ENCODE results near the gene MARCHF6. TPM values are rescaled to one million over a fixed set of nuclear protein-coding genes. Genes with fewer than 3 reads are reported as not detected.

Gene MARCHF6
- total RNA-seq, 1 experiment from 2014 or later: 129 TPM

DNA sequence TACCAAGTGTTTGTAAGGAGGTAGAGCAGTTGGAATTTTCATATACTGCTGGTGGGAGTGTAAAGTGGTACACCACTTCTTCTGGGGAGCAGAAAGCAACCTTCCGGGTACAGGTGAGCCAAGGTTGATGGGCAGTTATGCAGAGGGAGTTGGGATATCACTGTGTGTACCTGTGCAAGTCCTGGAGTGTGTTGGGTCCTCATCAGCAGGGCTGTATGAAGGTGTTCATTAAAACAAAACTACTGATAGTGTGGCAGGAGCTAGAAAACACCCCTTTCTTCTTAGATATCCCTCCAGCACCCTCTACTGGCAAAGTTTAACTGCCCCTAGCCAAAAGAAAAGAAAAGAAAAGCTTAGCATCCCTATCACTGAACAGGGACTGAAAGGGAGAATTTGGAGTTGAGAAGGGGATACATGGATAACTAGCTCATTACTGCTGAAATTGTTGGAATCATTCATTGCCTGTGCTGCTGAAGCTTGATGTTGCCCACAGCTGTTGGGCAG is 10.7 kb downstream of the MARCHF6 start:
- Histone ChIP-seq H3K9me3 (ENCODE audit: low read depth, low read length, poor library complexity, severe bottlenecking) (no peaks in the 10 kb centered on the region), H3K4me1 (ENCODE audit: insufficient read depth, low read length, poor library complexity, severe bottlenecking) (peaks cover 14% of the 10 kb centered on the region), H3K27me3 (replicated peaks; ENCODE audit: insufficient read depth, low read depth, low read length, poor library complexity) (no peaks in the 10 kb centered on the region), H3K36me3 (ENCODE audit: insufficient read depth, low read length, poor library complexity, severe bottlenecking) (no peaks in the 10 kb centered on the region), H3K4me3 (ENCODE audit: low read depth, low read length, poor library complexity, severe bottlenecking) (no peak overlapping the region), H3K27ac (ENCODE audit: low read depth, low read length, poor library complexity, severe bottlenecking) (no peak overlapping the region)
- ChIA-PET POLR2A (ENCODE audit: low non-redundant PET) (no interaction called here), CTCF (no interaction called here)
- no peak for DNase-seq (ENCODE audit: low spot score)
- intact Hi-C loops (cut with micrococcal nuclease; ENCODE audit: unreplicated experiment): no loop called here
- TF ChIP-seq, protein P1, sequence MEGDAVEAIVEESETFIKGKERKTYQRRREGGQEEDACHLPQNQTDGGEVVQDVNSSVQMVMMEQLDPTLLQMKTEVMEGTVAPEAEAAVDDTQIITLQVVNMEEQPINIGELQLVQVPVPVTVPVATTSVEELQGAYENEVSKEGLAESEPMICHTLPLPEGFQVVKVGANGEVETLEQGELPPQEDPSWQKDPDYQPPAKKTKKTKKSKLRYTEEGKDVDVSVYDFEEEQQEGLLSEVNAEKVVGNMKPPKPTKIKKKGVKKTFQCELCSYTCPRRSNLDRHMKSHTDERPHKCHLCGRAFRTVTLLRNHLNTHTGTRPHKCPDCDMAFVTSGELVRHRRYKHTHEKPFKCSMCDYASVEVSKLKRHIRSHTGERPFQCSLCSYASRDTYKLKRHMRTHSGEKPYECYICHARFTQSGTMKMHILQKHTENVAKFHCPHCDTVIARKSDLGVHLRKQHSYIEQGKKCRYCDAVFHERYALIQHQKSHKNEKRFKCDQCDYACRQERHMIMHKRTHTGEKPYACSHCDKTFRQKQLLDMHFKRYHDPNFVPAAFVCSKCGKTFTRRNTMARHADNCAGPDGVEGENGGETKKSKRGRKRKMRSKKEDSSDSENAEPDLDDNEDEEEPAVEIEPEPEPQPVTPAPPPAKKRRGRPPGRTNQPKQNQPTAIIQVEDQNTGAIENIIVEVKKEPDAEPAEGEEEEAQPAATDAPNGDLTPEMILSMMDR (conservative IDR thresholded peaks at IDR 0.05; ENCODE audit: low read depth, low read length): peak; percentile 40
- TF ChIP-seq EZH2 (IDR thresholded peaks at IDR 0.05; ENCODE audit: borderline replicate concordance, low read depth, low read length, poor library complexity, severe bottlenecking): no peak
- BruUV-seq (replicated peaks): no TSS peak

DNA sequence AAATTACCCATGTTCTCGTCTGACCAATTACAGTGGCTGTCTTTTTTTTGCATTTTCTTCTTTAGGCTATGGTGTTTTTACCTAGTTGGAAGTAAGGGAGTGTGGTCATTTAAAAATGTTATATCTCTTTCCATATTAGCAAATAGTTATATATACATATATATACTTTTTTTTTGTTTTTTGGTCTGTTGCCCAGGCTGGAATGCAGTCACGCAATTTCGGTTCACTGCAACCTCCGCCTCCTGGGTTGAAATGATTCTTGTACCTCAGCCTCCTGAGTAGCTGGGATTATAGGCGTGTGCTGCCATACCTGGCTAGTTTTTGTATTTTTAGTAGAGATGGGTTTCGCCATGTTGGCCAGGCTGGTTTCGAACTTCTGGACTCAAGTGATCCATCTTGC is 12.3 kb downstream of the MARCHF6 start:
- no peak overlapping the region for H3K4me3 ChIP-seq (ENCODE audit: low read depth, low read length, poor library complexity, severe bottlenecking)
- no peak overlapping the region for H3K27ac ChIP-seq (ENCODE audit: low read depth, low read length, poor library complexity, severe bottlenecking)
- intact Hi-C loops (cut with micrococcal nuclease; ENCODE audit: unreplicated experiment): no loop called here
- H3K9me3 ChIP-seq (ENCODE audit: low read depth, low read length, poor library complexity, severe bottlenecking): no peaks in the 10 kb centered on the region
- no peak for TF ChIP-seq EZH2 (IDR thresholded peaks at IDR 0.05; ENCODE audit: borderline replicate concordance, low read depth, low read length, poor library complexity, severe bottlenecking)
- TF ChIP-seq, protein P1 (conservative IDR thresholded peaks at IDR 0.05; ENCODE audit: low read depth, low read length): no peak
- POLR2A ChIA-PET (ENCODE audit: low non-redundant PET): no interaction called here
- no TSS peak for BruUV-seq (replicated peaks)
- CTCF ChIA-PET: no interaction called here
- no peak for DNase-seq (ENCODE audit: low spot score)
- H3K27me3 ChIP-seq (replicated peaks; ENCODE audit: insufficient read depth, low read depth, low read length, poor library complexity): no peaks in the 10 kb centered on the region
- no peaks in the 10 kb centered on the region for H3K36me3 ChIP-seq (ENCODE audit: insufficient read depth, low read length, poor library complexity, severe bottlenecking)
- H3K4me1 ChIP-seq (ENCODE audit: insufficient read depth, low read length, poor library complexity, severe bottlenecking): peaks cover 14% of the 10 kb centered on the region

DNA sequence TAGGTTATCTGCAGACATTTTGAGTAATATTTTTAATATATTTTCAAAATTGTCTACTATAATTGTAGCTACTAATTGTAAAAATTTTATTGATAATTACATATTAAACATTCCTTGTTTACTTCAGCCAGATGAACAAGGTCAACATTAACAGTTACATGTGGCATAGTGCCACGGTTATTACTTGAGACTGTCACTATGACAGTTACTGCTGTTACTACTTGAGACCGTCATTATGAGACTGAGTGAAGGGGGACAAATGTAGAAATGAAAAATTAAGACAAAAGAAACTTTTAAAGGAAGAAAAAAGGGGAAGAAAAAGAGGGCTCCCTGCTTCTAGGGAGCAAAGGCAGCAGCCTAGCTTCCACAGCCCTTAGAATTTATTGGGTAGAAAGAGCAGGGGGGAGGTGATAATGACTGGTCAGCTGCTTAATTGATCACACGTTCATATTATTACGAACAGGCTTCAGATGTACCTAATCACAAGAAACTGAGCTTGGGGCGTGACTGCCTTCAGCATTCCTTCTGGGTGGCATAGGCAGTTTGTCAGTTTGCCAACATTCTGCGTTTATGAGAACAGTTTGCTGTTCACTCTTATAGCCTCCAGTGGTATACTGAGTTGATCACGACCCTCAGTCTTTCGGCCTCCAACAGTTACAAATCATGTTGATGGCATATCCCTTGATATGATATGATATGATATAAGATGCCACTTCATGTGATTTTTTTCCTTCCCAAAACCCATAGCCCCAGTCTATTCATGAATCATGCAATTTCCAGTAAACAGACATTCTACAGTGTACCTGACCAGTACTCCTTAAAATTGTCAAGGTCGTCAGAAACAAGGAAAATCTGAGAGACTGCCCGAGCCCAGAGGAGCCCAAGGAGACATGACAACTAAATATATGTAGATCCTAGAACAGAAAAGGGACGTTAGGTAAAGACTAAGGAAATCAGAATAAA is 13.1 kb downstream of the MARCHF6 start:
- Histone ChIP-seq H3K9me3 (ENCODE audit: low read depth, low read length, poor library complexity, severe bottlenecking) (no peaks in the 10 kb centered on the region), H3K4me3 (ENCODE audit: low read depth, low read length, poor library complexity, severe bottlenecking) (no peak overlapping the region), H3K27me3 (replicated peaks; ENCODE audit: insufficient read depth, low read depth, low read length, poor library complexity) (no peaks in the 10 kb centered on the region), H3K4me1 (ENCODE audit: insufficient read depth, low read length, poor library complexity, severe bottlenecking) (peaks cover 14% of the 10 kb centered on the region), H3K27ac (ENCODE audit: low read depth, low read length, poor library complexity, severe bottlenecking) (no peak overlapping the region), H3K36me3 (ENCODE audit: insufficient read depth, low read length, poor library complexity, severe bottlenecking) (no peaks in the 10 kb centered on the region)
- BruUV-seq (replicated peaks): no TSS peak
- POLR2A ChIA-PET (ENCODE audit: low non-redundant PET): no interaction called here
- TF ChIP-seq, protein P1 (conservative IDR thresholded peaks at IDR 0.05; ENCODE audit: low read depth, low read length): no peak
- intact Hi-C loops (cut with micrococcal nuclease; ENCODE audit: unreplicated experiment): no loop called here
- peak; percentile 52 for DNase-seq (ENCODE audit: low spot score)
- CTCF ChIA-PET: no interaction called here
